Effector CD4-positive, alpha-beta T cell (primary cell): ENCODE results near the gene JAML.
"Not testable (repeated sequence)": the region's sequence is repeated elsewhere in the genome, so short reads cannot be mapped to it uniquely, and the experiment has no call there.

ENCODE experiments used
- DNase-seq: peaks from one replicate; pipeline ENCODE4 v3.0.0-alpha.2; 2020

JAML gene

DNA sequence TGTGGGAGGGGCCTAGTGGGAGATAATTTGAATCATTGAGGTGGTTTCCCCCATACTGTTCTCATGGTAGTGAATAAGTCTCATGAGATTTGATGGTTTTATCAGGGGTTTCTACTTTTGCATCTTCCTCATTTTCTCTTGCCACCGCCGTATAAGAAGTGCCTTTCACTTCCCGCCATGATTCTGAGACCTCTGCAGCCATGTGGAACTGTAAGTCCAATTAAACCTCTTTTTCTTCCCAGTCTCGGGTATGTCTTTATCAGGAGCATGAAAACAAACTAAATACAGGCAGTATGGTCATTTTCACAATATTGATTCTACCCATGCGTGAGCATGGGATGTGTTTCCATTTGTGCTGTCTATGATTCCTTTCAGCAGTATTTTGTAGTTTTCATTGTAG, 32.0 kb downstream of the JAML start:
- not testable (repeated sequence) for DNase-seq

DNA sequence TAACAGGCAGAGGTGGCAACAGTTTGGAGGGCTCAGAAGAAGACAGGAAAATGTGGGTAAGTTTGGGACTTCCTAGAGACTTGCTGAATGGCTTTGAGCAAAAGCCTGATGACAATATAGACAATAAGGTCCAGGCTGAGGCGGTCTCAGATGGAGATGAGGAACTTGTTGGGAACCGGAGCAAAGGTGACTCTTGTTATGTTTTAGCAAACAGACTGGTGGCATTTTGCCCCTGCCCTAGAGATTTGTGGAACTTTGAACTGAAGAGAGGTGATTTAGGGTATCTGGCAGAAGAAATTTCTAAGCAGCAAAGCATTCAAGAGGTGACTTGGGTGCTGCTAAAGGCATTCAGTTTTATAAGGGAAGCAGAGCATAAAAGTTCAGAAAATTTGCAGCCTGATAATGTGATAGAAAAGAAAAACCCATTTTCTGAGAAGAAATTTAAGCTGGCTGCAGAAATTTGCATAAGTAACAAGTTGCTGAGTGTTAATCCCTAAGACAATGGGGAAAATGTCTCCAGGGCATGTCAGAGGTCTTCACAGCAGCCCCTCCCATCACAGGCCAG, 33.8 kb downstream of the JAML start:
- not testable (repeated sequence) for DNase-seq

DNA sequence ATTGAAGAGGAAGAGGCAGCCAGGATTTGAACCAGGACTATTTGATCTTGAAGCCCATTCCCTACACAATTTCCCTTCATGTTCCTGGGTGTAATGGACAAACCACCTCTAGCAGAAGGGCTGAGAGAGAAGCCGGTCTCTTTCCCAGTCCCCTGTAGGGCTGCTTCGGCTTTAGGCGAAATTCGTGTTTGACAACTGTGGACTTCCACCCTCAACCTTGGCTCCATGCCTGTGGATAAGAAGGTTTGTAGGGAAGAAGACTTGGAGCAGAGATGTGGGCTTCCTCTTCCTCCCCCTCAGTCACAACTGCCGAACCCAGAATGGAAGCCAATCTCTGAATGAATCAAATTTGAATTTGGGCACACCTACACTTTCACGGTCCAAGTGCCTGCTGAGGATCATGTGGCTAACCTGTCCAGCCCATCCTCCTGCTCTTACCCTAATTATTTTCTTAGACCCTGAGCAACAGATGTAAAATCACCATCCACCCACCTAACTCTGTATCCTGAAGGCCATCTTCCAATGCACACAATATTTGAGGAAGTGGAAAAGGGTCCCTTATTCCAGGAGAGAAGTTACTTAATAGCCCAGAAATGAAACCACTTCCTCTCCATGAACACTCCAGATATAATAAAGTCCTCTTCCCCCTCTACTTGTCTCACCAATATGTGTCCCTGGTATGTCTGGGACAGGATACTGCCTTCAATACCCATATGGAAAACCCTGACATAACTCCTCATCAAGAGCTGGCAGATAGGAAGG, 38.3 kb downstream of the JAML start:
- DNase-seq: no peak

DNA sequence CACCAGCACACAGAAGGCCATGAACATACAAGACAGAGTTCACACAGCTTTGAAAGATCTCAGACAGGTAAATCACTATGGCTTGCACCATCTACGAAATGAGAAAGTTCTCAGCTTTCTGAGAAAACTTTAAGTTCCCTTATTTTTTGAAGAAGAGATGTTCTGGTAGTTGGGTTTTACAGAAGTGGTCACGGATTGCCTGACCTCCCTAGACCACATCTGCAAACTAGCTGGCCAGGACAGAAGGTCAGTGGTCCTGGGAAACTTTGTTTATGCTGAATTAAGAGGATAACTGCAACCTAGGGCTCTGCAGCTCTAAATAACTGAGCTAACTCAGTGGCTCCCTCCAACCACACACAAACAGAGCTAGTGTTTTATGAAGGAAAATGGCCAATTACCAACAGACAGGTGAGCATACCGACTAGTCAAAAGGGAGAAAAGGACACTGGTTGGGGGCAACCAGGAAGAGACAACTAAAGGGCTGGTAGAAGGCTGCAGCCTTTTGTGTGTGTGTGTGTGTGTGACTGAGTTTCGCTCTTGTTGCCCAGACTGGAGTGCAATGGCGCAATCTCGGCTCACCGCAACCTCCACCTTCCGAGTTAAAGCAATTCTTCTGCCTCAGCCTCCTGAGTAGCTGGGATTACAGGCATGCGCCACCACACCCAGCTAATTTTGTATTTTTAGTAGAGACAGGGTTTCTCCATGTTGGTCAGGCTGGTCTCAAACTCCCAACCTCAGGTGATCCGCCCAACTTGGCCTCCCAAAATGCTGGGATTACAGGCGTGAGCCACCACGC, 39.8 kb downstream of the JAML start:
- no peak for DNase-seq

DNA sequence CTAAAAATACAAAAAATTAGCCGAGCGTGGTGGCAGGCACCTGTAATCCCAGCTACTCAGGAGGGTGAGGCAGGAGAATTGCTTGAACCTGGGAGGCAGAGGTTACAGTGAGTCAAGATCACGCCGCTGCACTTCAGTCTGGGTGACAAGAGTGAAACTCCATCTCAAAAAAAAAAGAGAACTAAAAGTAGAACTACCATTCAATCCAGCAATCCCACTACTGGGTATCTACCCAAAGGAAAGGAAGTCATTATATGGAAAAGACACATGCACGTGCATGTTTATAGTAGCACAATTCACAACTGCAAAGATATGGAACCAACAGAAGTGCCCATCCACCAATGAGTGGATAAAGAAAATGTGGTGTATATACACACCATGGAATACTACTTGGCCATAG, 41.1 kb downstream of the JAML start:
- DNase-seq: not testable (repeated sequence)

DNA sequence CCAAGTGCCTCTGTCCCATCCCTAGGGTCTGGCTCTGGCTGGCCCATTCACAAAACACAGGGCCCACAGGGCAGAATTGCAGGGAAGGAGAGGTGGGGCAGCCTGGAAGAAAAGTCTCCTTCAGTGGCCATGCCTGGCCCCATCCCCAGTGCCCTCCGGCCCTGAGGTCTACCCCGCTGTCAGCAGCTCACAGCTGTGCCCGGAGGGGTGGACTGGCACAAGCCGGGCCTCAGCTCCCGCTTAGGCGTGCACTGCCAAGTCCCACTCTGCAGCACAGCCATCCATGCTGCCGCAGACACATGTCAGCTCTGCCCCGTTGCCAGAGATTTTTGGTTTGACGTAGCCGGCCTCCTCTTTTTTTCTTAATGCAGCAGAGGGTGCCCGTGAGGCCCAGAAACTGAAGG, 44.5 kb downstream of the JAML start:
- DNase-seq: no peak

DNA sequence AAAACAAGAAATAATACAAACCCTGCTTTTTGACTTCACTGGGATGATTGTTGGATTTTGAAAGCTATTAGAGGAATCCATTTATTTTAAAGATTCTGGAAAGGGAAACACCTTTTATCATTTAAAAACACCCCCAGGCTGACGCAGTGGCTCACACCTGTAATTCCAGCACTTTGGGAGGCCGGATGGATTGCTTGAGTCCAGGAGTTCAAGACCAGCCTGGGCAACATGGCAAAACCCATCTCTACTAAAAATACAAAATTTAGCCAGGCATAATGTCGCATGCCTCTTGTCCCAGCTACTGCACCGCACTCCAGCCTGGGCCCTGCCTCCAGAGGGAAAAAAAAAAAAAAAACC, 48.1 kb downstream of the JAML start:
- no peak for DNase-seq

DNA sequence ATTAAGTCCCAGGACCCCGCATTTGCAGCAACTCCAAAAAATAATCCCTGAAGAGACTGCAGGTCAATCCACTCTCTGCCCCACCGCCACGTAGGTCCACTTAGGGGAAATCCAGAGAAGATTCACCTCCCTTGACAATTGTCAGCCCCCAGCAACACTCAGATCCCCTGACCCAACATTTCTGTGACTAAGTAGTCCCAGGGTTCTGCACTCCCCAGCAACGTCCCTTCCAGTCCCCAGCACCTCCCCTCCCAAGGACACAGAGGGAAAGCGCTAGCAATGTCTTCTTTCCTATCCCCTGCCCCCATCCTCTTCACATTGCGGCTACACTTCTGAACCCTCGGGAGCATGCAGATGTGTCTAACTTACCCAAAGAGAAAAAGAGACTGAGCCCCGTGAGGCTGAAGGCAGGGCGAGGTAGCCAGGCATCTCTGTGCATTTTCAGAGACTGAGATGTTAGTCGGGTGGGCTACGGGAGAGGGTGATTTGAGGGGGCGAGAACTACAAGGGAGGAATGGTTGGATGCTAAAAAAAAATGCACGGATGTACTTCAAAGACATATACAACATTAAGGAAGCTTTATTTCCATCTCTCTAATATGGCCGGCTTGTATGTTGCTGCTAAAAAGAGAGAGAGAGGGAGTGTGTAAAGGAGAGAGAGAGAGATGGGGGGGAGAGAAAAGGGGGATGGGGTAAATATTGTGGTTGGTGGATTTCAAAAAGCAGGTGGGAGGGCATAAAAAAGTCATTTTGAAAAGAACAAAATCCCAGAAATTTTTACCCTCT, 48.6 kb downstream of the JAML start, which contains the start of gene SCN2B:
SCN2B (minus strand) TSS at position 647 of the 785 bp plus-strand sequence; CDS start at position 439, 208 bp downstream.
- DNase-seq: no peak

DNA sequence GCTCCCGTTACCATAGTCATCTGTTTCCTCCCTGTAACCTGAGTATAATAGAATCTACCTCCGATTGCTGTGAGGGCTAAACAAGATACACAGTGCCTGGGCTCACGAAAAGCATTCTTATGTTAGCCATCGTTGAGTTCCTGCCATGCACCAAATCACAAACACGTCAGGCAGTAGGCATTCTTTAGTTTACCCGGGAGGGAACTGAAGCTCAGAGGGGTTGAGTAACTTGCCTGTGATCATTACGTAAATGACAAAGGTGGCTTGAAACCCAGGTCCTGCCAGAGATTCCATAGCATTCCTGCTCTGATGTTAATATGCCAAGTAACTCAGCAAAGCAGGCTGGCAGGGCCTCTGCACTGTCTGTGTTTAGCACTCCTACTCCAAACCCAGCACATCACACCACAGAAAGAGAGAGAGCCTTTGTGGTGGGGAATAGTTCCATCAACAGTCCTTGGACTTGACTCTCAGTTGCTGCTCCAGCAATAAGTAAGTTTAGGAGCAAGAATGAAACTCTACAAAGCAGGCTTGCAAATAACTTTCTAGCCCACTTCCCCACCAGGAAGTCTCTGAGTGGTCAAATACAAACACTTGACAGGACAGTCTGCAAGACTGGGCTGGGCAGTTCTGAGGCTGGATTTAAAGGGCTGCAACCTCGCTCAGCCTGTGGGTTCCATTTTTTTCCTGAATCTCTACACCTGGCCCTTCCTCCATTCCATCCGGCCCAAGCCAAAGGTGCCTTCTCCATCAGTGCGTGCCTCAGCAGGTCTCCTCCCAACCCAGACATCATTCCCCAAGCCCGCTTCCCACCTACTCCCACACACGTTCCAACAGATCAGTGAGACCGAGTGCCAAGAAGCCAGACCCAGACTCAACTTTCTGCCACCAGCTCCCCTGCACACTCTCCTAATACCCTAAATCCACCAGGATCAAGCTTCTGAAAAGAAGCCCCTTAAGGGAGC, 49.5 kb downstream of the JAML start:
- DNase-seq: no peak

DNA sequence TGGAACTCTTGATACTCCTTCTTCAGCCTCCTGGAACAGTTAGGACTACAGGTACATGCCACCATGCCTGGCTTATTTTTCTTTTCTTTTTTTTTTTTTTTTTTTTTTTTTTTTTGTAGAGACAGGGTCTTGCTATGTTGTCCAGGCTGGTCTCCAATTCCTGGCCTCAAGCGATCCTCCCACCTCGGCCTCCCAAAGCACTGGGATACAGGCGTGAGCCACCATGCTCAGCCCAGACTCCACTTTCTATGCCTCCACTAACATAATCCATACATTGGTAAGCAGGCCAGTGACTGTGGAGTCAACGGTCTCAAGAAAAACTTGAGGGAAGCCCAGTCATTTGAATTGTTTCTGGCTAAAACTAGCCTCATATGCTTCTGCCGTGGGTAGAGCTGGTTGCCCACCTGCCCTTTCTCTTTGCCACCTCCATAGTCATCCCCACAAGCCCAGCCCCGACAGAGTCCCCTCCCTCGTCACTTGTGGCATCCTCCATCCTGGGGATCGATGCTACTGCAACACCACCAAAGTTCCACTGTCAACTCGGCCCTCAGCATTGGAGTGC, 50.7 kb downstream of the JAML start:
- DNase-seq: no peak

DNA sequence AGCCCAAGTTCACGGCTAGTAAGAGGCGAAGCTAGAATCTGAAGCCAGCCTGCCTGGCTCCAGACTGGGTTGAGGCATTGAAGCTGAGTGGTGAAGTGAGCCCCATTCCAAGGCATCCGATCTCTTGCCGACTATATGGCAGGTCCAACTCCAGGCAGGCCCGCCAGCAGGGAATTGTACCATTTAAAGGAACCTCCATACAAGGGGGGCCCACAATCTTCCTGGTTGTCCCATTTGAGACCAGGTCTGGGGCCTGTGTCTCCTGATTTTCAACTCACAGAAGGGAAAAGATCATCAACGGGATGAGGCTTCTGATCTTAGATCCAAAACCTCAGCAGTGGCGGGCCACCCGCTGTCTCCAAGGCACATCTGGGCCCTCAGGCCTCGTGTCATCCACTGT, 52.5 kb downstream of the JAML start:
- DNase-seq: no peak

DNA sequence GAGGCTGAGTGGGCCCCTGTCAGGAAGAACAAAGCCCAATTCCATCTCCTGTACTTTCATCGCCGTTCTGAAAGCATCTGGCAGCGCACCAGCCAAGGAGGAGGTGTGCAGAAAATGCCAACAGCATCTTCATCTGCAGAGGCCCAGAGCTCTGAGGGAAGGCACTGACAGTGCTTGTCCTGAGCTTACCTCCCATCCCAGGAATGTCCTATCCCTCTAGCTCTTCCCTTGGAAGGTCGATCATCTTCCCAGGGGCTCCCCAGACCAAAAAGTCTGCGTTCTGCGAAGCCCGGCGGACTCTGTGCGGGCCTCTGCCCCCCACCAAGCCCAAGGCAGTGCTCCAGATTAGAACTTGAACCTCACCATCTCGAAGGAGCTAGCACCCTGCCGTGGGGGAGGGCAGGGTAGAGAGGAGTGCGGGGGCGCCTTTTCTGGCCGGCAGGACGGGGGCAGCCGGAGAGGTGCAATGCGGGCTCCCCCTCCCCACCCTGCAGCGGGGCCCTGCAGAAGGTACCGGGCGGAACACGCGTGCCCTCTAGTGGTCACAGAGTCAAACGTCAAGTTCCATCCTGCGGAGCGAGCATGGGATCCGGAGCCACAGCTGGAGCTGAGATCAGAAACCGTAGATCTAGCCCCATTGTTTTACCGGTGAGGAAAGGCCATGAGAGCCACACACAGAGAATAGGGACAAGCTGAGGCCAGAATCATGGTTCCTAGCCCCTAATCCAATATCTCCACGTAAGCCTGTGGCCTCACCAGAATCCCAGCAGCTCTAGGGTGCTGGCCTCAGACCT, 53.3 kb downstream of the JAML start:
- peak; percentile 65 for DNase-seq

DNA sequence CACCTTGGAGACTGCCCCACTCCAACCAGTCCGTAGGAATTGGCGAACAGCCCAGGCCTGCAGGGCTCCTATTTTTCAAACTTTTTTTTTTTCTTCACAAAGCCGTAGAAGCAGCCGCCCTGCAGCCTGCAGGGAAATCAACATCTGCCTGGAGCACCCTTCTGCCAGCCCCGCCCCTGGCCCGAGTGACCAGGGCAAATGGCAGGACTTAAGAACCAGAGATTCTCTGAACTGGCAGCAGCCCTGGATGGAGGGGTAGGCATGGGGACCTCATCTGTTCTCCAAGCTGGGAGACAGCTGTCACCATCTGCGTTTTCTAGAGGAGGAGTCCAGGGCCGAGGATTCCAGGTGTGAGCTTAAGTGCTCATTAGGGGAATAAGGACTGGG, 53.9 kb downstream of the JAML start:
- DNase-seq: no peak

DNA sequence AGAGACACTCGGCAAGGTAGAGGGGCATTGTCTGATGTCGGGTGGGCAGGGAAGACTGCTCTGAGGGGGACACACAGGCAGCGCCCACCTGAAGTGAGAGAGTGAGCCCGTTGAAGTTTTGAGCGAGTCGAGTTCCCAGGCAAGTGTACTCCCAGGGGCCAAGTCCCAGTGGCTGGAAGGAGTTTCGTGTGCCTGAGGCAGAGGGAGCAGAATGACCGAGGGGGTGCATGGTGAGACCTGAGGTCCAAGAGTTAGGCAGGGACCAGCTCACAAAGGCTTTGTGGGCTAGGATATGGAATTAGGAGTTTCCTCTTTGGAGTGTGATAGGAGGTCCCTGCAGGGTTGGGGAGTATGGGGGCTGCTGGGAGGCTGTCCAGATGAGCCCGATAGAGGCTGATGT, 54.6 kb downstream of the JAML start:
- no peak for DNase-seq

DNA sequence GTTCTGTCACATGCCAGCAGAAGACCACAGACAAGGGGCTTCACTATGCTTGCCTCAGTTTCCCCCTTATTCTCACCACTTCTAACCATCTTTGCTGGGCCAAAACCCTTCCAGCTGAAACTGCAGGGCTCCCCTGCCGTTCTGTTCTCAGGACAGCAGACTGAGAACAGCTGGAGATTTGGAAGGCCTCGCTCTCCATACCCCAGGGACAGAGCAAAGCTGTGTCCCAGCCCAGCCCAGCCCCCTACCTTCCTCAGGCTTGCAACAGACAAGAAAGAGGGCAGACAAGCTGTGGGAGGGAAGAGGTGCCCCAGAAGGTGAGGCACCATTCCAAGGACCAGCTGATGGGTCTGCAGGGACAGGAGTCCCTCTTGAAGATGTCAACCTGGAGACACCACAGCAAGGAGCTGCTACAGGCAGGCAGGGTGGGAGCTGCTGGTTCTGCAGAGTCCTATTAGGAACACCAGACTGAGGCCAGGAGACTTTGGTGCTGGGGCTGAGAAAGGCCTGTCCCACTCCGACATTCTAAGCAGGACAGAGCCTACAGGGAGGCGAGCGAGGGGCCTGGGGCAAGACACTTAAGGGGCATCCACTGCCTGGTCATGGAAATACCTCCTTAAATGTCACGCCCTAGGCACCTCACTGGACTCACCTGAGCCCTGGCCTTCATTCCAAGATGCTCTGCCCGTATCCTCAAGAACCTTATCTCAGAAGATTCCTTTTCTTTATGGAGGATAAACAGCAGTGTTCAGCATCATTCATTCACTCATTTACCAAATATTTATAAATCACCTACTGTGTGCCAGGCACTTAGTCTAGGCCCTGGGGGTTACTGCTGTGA, 55.3 kb downstream of the JAML start:
- no peak for DNase-seq

DNA sequence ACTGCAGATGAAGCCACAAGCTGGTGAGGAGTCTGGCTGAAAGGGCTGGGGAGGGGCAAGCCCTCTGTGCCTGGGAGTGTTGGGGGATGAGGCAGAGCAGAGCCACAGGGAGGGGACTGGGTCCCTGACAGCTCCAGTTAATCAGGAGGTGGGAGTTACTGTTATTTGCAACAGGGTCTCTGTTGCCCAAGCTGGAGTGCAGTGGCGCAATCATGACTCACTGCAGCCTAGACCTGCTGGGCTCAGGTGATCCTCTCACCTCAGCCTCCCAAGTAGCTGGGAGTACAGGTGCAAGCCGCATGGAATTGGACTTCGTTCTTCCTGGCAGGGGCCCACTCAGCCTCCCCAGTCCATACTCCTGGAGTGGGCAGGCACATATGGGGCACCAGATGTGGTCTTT, 56.1 kb downstream of the JAML start:
- no peak for DNase-seq

DNA sequence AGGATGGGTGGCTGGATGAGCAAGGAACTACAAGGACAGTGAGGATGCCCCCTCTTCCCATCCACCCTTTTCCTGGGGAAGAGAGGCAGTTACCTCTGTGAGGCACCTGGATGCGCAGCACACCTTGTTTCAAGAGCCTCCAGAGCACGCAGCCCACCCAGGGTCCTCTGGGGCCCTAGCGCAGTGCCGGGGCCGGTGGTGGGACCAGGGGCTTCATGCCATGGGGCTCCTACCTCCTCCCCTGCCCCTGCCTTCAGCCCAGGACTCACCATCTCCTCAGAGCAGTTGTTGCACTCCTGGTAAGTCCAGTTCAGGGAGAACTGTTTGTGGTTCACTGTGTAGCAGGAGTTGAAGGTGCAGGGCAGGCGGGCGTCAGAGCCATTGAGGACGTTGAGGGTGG, 56.5 kb downstream of the JAML start:
- no peak for DNase-seq

DNA sequence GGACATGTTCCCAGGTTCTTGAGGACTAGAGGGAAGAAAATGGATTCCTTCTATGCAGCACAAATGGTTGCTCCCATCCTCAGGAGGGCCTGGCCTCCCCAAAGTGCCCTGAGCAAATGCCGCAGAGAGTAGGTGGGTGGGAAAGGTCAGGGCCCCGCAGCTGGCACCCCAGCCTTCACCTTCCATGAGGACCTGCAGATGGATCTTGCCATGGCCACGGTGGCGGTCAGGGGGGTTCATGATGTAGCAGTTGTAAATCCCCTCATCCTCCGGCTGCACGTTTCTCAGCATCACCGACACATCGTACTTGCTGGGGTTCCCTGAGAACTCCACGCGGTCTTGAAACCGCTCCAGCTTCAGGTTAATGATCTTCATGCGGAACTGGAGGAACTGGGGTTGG, 56.9 kb downstream of the JAML start:
- no peak for DNase-seq

DNA sequence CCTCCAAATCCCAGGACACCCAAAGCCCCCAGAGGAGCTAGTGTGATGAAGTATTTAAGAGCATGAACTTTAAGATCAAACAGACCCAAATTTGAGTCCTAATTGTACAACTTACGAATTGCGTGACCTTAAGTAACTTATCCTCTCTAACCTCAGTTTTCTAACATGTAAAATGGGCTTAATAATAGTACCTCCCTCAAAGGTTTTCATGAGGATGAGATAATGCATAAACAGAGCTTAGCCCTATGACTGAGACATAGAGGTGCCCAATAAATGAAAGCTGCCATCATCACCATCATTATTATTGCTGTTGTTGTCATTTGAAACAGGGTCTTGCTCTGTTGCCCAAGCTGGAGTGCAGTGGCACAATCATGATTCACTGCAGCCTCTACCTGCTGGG, 57.6 kb downstream of the JAML start:
- no peak for DNase-seq

DNA sequence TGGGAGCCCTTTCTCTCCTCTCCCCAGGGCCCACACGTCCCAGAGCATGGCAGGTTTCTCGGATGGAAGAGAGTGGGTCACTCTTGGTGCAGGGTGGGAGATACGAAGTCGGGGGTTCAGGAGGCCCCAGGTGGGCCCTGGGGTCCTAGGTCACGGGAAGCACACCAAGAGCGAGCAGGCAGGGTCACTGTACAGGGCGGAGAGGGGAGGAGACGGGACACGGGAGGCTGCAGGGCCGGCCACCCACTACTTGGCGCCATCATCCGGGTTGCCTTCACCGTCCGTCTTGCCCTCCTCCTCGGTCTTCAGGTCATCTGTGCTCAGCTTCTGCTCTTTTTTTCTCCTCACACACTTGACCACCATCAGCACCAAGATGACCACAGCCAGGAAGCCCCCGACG, 58.2 kb downstream of the JAML start:
- no peak for DNase-seq
